Fibroblast of lung (primary cell): ENCODE results near the gene STARD7. TPM values are rescaled to one million over a fixed set of nuclear protein-coding genes. Genes with fewer than 3 reads are reported as not detected.
"Not testable (repeated sequence)": the region's sequence is repeated elsewhere in the genome, so short reads cannot be mapped to it uniquely, and the experiment has no call there.

Experiments used
- DNase-seq, 2 donors: peaks; one replicate each; pipeline versions ENCODE4 v3.0.0 to v3.0.0-alpha.2; 2010; ENCODE audit warnings: low read depth in 2 of 2
- H2AFZ ChIP-seq: 2 replicates; pipeline ENCODE4 v1.5.1; 2012; ENCODE audit warnings: low read length, control low read depth, inconsistent platforms
- H3K27ac ChIP-seq: 2 replicates; pipeline ENCODE4 v1.5.1; 2011; ENCODE audit warnings: low read length, control low read depth; ENCODE audit not compliant: insufficient read depth
- H3K27me3 ChIP-seq: 2 replicates; pipeline ENCODE4 v1.5.1; 2011; ENCODE audit warnings: mild to moderate bottlenecking, low read length; ENCODE audit not compliant: control insufficient read depth, insufficient read depth
- H3K36me3 ChIP-seq: 2 replicates; pipeline ENCODE4 v1.5.1; 2011; ENCODE audit warnings: low read length; ENCODE audit not compliant: control insufficient read depth, insufficient read depth
- H3K4me1 ChIP-seq: 2 replicates; pipeline ENCODE4 v1.5.1; 2011; ENCODE audit warnings: low read length; ENCODE audit not compliant: control insufficient read depth, insufficient read depth; ENCODE audit errors: extremely low read depth
- H3K4me2 ChIP-seq: 2 replicates; pipeline ENCODE4 v1.5.1; 2011; ENCODE audit warnings: low read length, control low read depth; ENCODE audit not compliant: insufficient read depth; ENCODE audit errors: extremely low read depth
- H3K4me3 ChIP-seq, 4 experiments: fragments of 200-600 bp in 1 of 4; sonication (generic) in 1 of 4; replicated peaks in 1 of 4; 2 replicates each; pipeline ENCODE4 v1.5.1; 2011 to 2016; ENCODE audit warnings: low read length in 4 of 4, low read depth in 3 of 4, mild to moderate bottlenecking in 3 of 4, control low read depth in 2 of 4, inconsistent platforms in 1 of 4, mixed read lengths in 1 of 4; ENCODE audit not compliant: insufficient read depth in 1 of 4; ENCODE audit errors: control extremely low read depth in 1 of 4
- H3K79me2 ChIP-seq: 2 replicates; pipeline ENCODE4 v1.5.1; 2012; ENCODE audit warnings: mild to moderate bottlenecking, low read length, inconsistent platforms; ENCODE audit not compliant: control insufficient read depth, insufficient read depth
- H3K9ac ChIP-seq: 2 replicates; pipeline ENCODE4 v1.5.1; 2011; ENCODE audit warnings: mild to moderate bottlenecking, low read length, control low read depth; ENCODE audit not compliant: insufficient read depth
- H3K9me3 ChIP-seq: 2 replicates; pipeline ENCODE4 v1.5.1; 2012; ENCODE audit warnings: low read depth, low read length; ENCODE audit not compliant: control insufficient read depth, insufficient read depth
- H4K20me1 ChIP-seq: 2 replicates; pipeline ENCODE4 v1.5.1; 2011; ENCODE audit warnings: low read length; ENCODE audit not compliant: control insufficient read depth, insufficient read depth; ENCODE audit errors: extremely low read depth
- EZH2 ChIP-seq: IDR thresholded peaks from 2 replicates; pipeline ENCODE4 v1.5.1; 2012; ENCODE audit warnings: low read length, control low read depth, mild to moderate bottlenecking; ENCODE audit errors: missing control alignments
- polyA plus RNA-seq, 2 donors: library from polyadenylated mRNA; depleted of rRNA in 1 of 2; stranded (reverse) in 1 of 2; unstranded in 1 of 2; fragments of >200 nt; gene quantifications; 2 replicates each; pipeline ENCODE4 v1.2.1, GENCODE V29; 2011 to 2012; ENCODE audit warnings: missing spikeins in 1 of 2
- total RNA-seq: library from RNA; depleted of rRNA; stranded (reverse); fragments of >200 nt; gene quantifications from 2 replicates; pipeline ENCODE4 v1.2.1, GENCODE V29; 2014
- TF ChIP-seq, protein P1 (sequence below), 2 donors: IDR thresholded peaks in 1 of 2; conservative IDR thresholded peaks in 1 of 2; 1 replicate in 1 of 2; 2 replicates in 1 of 2; pipeline ENCODE4 v1.5.1; 2011 to 2012; ENCODE audit warnings: low read length in 2 of 2, control low read depth in 1 of 2, inconsistent platforms in 1 of 2, low read depth in 1 of 2, mild to moderate bottlenecking in 1 of 2

STARD7 gene
- total and polyA plus RNA-seq, 2 donors (not counting 1 experiment from before 2014, with no cell fraction given): 109 to 121 TPM

DNA sequence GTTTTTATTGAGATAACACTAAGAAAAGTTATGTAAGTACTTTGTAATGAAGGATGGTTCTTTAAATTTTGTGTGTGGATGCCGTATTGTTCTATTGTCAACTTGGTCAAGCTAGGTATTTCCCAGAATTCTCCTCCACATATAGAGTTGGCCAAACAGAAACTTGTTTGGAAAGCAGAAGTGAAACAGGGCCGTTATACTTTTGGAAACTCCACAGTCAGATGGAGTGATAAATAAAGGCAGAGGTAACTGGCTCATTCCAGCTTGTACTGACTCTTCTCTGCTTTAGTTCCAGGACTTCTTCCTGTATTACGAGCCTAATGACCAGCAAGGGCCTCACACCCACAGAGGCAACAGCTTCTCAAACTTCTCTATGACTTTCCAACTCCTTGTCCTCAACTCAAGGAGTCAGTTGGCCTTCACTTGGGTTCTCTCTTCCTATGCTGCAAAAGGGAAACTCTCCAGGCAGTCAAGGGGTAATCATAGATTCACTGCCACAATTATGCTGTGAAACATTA is 16.4 kb upstream of the STARD7 start:
- no peak for TF ChIP-seq EZH2
- TF ChIP-seq, protein P1, sequence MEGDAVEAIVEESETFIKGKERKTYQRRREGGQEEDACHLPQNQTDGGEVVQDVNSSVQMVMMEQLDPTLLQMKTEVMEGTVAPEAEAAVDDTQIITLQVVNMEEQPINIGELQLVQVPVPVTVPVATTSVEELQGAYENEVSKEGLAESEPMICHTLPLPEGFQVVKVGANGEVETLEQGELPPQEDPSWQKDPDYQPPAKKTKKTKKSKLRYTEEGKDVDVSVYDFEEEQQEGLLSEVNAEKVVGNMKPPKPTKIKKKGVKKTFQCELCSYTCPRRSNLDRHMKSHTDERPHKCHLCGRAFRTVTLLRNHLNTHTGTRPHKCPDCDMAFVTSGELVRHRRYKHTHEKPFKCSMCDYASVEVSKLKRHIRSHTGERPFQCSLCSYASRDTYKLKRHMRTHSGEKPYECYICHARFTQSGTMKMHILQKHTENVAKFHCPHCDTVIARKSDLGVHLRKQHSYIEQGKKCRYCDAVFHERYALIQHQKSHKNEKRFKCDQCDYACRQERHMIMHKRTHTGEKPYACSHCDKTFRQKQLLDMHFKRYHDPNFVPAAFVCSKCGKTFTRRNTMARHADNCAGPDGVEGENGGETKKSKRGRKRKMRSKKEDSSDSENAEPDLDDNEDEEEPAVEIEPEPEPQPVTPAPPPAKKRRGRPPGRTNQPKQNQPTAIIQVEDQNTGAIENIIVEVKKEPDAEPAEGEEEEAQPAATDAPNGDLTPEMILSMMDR (conservative IDR thresholded peaks at IDR 0.05 in 1 of 2, IDR thresholded peaks at IDR 0.05 in 1 of 2; ENCODE audit: low read depth in 1 of 2, low read length in 2 of 2): no peak
- no peaks in the 10 kb centered on the region for H4K20me1 ChIP-seq
- no peaks in the 10 kb centered on the region for H3K9me3 ChIP-seq
- no peak overlapping the region for H3K9ac ChIP-seq
- H3K36me3 ChIP-seq: no peaks in the 10 kb centered on the region
- H3K27ac ChIP-seq: no peak overlapping the region
- H2AFZ ChIP-seq: no peak overlapping the region
- H3K4me3 ChIP-seq: no peak overlapping the region
- H3K79me2 ChIP-seq: no peaks in the 10 kb centered on the region
- no peak overlapping the region for H3K4me2 ChIP-seq
- no peak for DNase-seq
- no peaks in the 10 kb centered on the region for H3K27me3 ChIP-seq
- no peaks in the 10 kb centered on the region for H3K4me1 ChIP-seq

DNA sequence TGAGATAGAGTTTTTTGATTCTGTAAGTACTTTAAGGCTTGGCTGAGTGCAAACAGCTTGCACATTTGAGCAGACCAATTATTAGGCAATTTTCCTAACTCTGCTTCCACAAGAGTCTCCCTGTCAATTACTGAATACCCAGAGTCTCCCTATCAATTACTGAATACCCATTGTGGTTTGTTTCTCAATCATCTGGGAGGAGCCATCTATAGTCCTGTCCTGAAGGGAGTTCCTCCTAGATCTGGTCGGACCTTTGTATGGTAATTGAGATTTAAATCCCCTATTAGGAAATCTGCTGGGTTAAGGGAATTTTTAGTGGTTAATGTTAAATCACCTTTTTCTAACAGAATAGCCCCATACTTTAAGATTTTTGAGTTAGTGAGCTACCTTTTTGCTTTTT is 12.5 kb upstream of the STARD7 start:
- H3K4me2 ChIP-seq, H3K4me3 ChIP-seq, H4K20me1 ChIP-seq, H3K27me3 ChIP-seq, H3K4me1 ChIP-seq, H3K27ac ChIP-seq, H3K9me3 ChIP-seq, H3K36me3 ChIP-seq, DNase-seq, H3K9ac ChIP-seq, H2AFZ ChIP-seq, H3K79me2 ChIP-seq: not testable (repeated sequence)

DNA sequence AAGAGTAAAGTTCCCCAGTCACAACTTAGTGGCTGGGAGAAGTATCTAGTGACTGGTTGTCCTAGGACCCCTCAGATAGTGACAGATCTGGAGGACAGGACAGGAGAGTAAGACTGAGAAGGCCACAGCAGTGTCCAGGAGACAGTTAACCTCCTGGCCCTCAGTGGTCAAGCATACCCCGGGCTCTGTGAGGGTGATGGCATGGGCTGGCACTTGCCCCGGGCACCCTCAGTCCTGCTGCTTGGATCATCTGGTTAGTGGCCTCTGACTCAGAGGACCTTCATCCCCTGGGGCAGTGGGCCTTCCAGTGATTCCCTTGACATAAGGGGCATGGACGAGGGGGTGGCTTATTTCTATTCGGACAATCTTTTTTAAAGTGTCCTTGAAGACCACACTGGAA is 11.3 kb upstream of the STARD7 start:
- DNase-seq, H4K20me1 ChIP-seq, H2AFZ ChIP-seq, H3K36me3 ChIP-seq, H3K27me3 ChIP-seq, H3K9me3 ChIP-seq, H3K4me2 ChIP-seq, H3K27ac ChIP-seq, H3K79me2 ChIP-seq, H3K4me1 ChIP-seq, H3K4me3 ChIP-seq, H3K9ac ChIP-seq: not testable (repeated sequence)

DNA sequence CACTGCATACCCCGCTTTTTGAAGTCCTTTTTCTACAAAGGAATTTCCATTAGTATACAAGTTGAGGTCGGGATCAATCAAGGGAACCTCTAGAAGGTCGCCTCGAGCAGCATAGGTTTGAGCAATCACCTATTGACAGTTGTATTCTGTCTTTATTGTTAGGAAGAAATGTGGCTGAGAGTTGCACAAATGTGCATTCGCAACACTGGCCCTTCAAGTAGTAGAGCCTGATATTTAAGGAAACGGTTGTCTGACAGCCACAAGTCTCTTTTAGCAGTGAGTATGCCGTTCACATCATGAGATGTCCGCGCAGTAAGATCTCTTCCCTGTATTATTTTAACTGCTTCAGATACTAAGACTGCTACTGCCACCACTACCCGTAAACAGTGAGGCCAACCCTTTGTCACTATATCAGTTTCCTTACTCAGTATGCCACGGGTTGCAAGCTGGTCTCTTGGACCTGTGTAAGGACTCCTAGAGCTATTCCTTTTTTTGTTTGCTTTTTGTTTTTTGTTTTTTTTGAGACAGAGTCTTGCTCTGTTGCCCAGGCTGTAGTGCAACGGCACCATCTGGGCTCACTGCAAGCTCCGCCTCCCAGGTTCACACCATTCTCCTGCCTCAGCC is 10.0 kb upstream of the STARD7 start:
- TF ChIP-seq, protein P1 (conservative IDR thresholded peaks at IDR 0.05 in 1 of 2, IDR thresholded peaks at IDR 0.05 in 1 of 2; ENCODE audit: low read depth in 1 of 2, low read length in 2 of 2): no peak
- TF ChIP-seq EZH2: no peak
- Histone ChIP-seq H3K4me2 (no peak overlapping the region), H4K20me1 (no peaks in the 10 kb centered on the region), H3K36me3 (no peaks in the 10 kb centered on the region), H3K9me3 (no peaks in the 10 kb centered on the region), H3K79me2 (no peaks in the 10 kb centered on the region), H2AFZ (no peak overlapping the region), H3K4me3 (no peak overlapping the region), H3K27ac (no peak overlapping the region), H3K4me1 (no peaks in the 10 kb centered on the region), H3K27me3 (no peaks in the 10 kb centered on the region), H3K9ac (no peak overlapping the region)
- DNase-seq: no peak
